Measurements from ENCODE around the gene ZNF770. TPM values are rescaled to one million over a fixed set of nuclear protein-coding genes. Genes with fewer than 3 reads are reported as not detected.

Gene ZNF770
- total and polyA plus RNA-seq, 9 of the 15 experiments (the other 6 are each of a cell fraction or from before 2014, with no cell fraction given), result 3.4 to 50.8 (median 40.3) TPM

DNA sequence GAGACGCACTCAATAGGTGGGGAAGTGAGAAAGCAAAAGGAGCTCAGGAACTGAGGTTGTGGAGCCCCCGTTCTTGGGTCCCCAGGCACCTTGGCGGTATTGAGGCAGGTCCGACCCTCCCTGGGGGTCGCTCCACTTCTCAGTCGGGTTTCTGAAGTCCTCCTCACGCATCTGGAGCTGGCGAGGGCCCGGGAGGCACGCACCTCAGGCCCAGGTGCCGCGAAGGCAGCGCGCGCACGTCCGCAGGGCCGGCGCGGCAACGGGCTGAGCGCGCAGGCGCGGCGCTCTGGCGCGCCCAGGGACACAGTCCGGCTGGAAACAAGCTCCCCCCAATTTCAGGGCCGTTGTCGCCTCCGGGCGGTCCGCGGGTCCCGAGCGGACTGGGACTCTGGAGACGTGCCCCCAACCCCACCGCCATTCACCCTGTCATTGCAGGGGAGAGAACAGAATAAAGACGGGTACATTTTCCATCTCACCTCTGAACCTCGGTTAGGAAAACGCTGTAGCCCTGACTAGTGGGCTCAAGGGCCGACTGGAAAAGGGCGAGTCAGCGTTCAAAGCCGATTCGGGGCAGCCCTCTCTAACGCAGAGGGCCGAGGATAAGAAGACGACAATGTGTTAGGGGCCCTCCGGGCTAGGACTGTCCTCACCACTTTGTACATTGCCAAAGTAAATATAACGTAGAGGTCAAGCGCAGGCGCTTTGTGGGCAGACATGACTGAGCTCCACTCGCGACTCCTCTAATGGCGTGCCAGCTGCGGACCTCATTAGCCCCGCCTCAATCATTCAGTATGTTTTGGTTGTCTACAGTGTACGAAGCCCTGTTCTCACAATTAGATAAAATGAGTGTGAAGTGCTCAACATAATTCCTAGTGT is at the start of gene ZNF770 (continued):
- TF ChIP-seq, protein P1, sequence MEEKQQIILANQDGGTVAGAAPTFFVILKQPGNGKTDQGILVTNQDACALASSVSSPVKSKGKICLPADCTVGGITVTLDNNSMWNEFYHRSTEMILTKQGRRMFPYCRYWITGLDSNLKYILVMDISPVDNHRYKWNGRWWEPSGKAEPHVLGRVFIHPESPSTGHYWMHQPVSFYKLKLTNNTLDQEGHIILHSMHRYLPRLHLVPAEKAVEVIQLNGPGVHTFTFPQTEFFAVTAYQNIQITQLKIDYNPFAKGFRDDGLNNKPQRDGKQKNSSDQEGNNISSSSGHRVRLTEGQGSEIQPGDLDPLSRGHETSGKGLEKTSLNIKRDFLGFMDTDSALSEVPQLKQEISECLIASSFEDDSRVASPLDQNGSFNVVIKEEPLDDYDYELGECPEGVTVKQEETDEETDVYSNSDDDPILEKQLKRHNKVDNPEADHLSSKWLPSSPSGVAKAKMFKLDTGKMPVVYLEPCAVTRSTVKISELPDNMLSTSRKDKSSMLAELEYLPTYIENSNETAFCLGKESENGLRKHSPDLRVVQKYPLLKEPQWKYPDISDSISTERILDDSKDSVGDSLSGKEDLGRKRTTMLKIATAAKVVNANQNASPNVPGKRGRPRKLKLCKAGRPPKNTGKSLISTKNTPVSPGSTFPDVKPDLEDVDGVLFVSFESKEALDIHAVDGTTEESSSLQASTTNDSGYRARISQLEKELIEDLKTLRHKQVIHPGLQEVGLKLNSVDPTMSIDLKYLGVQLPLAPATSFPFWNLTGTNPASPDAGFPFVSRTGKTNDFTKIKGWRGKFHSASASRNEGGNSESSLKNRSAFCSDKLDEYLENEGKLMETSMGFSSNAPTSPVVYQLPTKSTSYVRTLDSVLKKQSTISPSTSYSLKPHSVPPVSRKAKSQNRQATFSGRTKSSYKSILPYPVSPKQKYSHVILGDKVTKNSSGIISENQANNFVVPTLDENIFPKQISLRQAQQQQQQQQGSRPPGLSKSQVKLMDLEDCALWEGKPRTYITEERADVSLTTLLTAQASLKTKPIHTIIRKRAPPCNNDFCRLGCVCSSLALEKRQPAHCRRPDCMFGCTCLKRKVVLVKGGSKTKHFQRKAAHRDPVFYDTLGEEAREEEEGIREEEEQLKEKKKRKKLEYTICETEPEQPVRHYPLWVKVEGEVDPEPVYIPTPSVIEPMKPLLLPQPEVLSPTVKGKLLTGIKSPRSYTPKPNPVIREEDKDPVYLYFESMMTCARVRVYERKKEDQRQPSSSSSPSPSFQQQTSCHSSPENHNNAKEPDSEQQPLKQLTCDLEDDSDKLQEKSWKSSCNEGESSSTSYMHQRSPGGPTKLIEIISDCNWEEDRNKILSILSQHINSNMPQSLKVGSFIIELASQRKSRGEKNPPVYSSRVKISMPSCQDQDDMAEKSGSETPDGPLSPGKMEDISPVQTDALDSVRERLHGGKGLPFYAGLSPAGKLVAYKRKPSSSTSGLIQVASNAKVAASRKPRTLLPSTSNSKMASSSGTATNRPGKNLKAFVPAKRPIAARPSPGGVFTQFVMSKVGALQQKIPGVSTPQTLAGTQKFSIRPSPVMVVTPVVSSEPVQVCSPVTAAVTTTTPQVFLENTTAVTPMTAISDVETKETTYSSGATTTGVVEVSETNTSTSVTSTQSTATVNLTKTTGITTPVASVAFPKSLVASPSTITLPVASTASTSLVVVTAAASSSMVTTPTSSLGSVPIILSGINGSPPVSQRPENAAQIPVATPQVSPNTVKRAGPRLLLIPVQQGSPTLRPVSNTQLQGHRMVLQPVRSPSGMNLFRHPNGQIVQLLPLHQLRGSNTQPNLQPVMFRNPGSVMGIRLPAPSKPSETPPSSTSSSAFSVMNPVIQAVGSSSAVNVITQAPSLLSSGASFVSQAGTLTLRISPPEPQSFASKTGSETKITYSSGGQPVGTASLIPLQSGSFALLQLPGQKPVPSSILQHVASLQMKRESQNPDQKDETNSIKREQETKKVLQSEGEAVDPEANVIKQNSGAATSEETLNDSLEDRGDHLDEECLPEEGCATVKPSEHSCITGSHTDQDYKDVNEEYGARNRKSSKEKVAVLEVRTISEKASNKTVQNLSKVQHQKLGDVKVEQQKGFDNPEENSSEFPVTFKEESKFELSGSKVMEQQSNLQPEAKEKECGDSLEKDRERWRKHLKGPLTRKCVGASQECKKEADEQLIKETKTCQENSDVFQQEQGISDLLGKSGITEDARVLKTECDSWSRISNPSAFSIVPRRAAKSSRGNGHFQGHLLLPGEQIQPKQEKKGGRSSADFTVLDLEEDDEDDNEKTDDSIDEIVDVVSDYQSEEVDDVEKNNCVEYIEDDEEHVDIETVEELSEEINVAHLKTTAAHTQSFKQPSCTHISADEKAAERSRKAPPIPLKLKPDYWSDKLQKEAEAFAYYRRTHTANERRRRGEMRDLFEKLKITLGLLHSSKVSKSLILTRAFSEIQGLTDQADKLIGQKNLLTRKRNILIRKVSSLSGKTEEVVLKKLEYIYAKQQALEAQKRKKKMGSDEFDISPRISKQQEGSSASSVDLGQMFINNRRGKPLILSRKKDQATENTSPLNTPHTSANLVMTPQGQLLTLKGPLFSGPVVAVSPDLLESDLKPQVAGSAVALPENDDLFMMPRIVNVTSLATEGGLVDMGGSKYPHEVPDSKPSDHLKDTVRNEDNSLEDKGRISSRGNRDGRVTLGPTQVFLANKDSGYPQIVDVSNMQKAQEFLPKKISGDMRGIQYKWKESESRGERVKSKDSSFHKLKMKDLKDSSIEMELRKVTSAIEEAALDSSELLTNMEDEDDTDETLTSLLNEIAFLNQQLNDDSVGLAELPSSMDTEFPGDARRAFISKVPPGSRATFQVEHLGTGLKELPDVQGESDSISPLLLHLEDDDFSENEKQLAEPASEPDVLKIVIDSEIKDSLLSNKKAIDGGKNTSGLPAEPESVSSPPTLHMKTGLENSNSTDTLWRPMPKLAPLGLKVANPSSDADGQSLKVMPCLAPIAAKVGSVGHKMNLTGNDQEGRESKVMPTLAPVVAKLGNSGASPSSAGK (IDR thresholded peaks at IDR 0.05), result peak; percentile 41
- TF ChIP-seq CAMTA2 (CRISPR knock-in tag; conservative IDR thresholded peaks at IDR 0.05) (no peak), NR4A1 (CRISPR knock-in tag; IDR thresholded peaks at IDR 0.05) (no peak), NR4A1 (tag; IDR thresholded peaks at IDR 0.05) (peak; percentile 86; the same call in 1 of the 2 replicates), BHLHE40 (IDR thresholded peaks at IDR 0.05; ENCODE audit: low read length) (no peak; the same call in 1 of the 2 replicates), ZNF583 (CRISPR knock-in tag; IDR thresholded peaks at IDR 0.05) (no peak), KLF6 (CRISPR knock-in tag; IDR thresholded peaks at IDR 0.05; ENCODE audit: borderline replicate concordance) (no peak), ZNF311 (CRISPR knock-in tag; IDR thresholded peaks at IDR 0.05) (no peak), MTA2 (IDR thresholded peaks at IDR 0.05; ENCODE audit: low read depth) (no peak), HNRNPL (IDR thresholded peaks at IDR 0.05; ENCODE audit: low read depth, low read length) (no peak)
- TF ChIP-seq, protein P2, sequence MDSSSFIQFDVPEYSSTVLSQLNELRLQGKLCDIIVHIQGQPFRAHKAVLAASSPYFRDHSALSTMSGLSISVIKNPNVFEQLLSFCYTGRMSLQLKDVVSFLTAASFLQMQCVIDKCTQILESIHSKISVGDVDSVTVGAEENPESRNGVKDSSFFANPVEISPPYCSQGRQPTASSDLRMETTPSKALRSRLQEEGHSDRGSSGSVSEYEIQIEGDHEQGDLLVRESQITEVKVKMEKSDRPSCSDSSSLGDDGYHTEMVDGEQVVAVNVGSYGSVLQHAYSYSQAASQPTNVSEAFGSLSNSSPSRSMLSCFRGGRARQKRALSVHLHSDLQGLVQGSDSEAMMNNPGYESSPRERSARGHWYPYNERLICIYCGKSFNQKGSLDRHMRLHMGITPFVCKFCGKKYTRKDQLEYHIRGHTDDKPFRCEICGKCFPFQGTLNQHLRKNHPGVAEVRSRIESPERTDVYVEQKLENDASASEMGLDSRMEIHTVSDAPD (CRISPR knock-in tag; IDR thresholded peaks at IDR 0.05), result no peak
- TF ChIP-seq, protein P3, sequence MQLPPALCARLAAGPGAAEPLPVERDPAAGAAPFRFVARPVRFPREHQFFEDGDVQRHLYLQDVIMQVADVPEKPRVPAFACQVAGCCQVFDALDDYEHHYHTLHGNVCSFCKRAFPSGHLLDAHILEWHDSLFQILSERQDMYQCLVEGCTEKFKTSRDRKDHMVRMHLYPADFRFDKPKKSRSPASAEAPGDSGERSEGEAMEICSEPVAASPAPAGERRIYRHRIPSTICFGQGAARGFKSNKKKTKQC (CRISPR knock-in tag; IDR thresholded peaks at IDR 0.05), result no peak; the same call in 1 of the 2 replicates
- TF ChIP-seq, protein P4, sequence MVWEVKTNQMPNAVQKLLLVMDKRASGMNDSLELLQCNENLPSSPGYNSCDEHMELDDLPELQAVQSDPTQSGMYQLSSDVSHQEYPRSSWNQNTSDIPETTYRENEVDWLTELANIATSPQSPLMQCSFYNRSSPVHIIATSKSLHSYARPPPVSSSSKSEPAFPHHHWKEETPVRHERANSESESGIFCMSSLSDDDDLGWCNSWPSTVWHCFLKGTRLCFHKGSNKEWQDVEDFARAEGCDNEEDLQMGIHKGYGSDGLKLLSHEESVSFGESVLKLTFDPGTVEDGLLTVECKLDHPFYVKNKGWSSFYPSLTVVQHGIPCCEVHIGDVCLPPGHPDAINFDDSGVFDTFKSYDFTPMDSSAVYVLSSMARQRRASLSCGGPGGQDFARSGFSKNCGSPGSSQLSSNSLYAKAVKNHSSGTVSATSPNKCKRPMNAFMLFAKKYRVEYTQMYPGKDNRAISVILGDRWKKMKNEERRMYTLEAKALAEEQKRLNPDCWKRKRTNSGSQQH (CRISPR knock-in tag; IDR thresholded peaks at IDR 0.05), result no peak

Measured in K562 (cell line).